A673 (cell line): ENCODE data around the gene MIA2. TPM values are rescaled to one million over a fixed set of nuclear protein-coding genes. Genes with fewer than 3 reads are reported as not detected.

Experiments used
- BruUV-seq: library from RNA; stranded (reverse); fragments of 400-500 nt; replicated peaks from 2 replicates; lab custom pipeline; 2021; lab: Mats Ljungman, UMichigan
- CTCF ChIA-PET: fragments of 300-600 bp; sonication (Branson Sonifier 250); formaldehyde crosslinking; loops from one replicate; lab custom pipeline; 2022; ENCODE audit warnings: antibody characterized with exemption; lab: Charles Lee
- POLR2A ChIA-PET: fragments of 300-600 bp; sonication (Branson Sonifier 250); formaldehyde crosslinking; loops from one replicate; lab custom pipeline; 2022; ENCODE audit warnings: antibody characterized with exemption; ENCODE audit not compliant: low non-redundant PET; lab: Charles Lee
- DNase-seq: peaks from one replicate; pipeline ENCODE4 v3.0.0-alpha.2; 2015; ENCODE audit warnings: low spot score
- H3K27ac ChIP-seq: fragments of 200-600 bp; sonication (generic); 2 replicates; pipeline ENCODE4 v1.5.1; 2016; ENCODE audit warnings: mixed run types, low read depth, mild to moderate bottlenecking, mixed read lengths, antibody characterized with exemption, low read length; ENCODE audit not compliant: poor library complexity, severe bottlenecking
- H3K27me3 ChIP-seq: fragments of 200-600 bp; sonication (generic); replicated peaks from 2 replicates; pipeline ENCODE4 v1.6.1; 2017; ENCODE audit warnings: mixed run types, low read depth, mild to moderate bottlenecking, mixed read lengths, antibody characterized with exemption, low read length; ENCODE audit not compliant: insufficient read depth, poor library complexity
- H3K36me3 ChIP-seq: fragments of 200-600 bp; sonication (generic); 2 replicates; pipeline ENCODE4 v1.6.1; 2016; ENCODE audit warnings: mixed run types, mild to moderate bottlenecking, mixed read lengths, antibody characterized with exemption, low read length; ENCODE audit not compliant: insufficient read depth, poor library complexity, severe bottlenecking
- H3K4me1 ChIP-seq: fragments of 200-600 bp; sonication (generic); 2 replicates; pipeline ENCODE4 v1.6.1; 2017; ENCODE audit warnings: mixed run types, mild to moderate bottlenecking, mixed read lengths, antibody characterized with exemption, low read length; ENCODE audit not compliant: insufficient read depth, poor library complexity, severe bottlenecking
- H3K4me3 ChIP-seq: fragments of 200-600 bp; sonication (generic); 2 replicates; pipeline ENCODE4 v1.5.1; 2016; ENCODE audit warnings: low read depth, mixed run types, mild to moderate bottlenecking, mixed read lengths, low read length; ENCODE audit not compliant: poor library complexity, severe bottlenecking
- H3K9me3 ChIP-seq: fragments of 200-600 bp; sonication (generic); 2 replicates; pipeline ENCODE4 v1.6.1; 2016; ENCODE audit warnings: mixed run types, low read depth, mild to moderate bottlenecking, mixed read lengths, antibody characterized with exemption, low read length; ENCODE audit not compliant: poor library complexity, severe bottlenecking
- CTCF ChIP-seq: fragments of 300-800, 200-600 bp; sonication (generic); conservative IDR thresholded peaks from 2 replicates; pipeline ENCODE4 v1.5.1; 2017; ENCODE audit warnings: low read depth, mild to moderate bottlenecking, antibody characterized with exemption, low read length, moderate library complexity, mixed read lengths
- EZH2 ChIP-seq: fragments of 200-600 bp; sonication (generic); IDR thresholded peaks from 2 replicates; pipeline ENCODE4 v1.6.1; 2017; ENCODE audit warnings: borderline replicate concordance, low read depth, mild to moderate bottlenecking, mixed read lengths, antibody characterized with exemption, low read length; ENCODE audit not compliant: poor library complexity, severe bottlenecking
- intact Hi-C: fragments of 100-400 bp; cut with micrococcal nuclease; formaldehyde crosslinking; loops from one replicate; pipeline ENCODE4 v1.10.0; 2022; ENCODE audit not compliant: unreplicated experiment
- total RNA-seq: library from RNA; stranded (reverse); gene quantifications from 2 replicates; pipeline ENCODE4 v1.2.3, GENCODE V29; 2021

MIA2 gene
- total RNA-seq, 1 experiment from 2014 or later: 16.7 TPM

- Histone ChIP-seq H3K4me1 (no peaks in the 10 kb centered on the region), H3K27me3 (no peaks in the 10 kb centered on the region), H3K36me3 (peaks cover 13% of the 10 kb centered on the region), H3K27ac (no peak overlapping the region), H3K4me3 (no peak overlapping the region), H3K9me3 (no peaks in the 10 kb centered on the region)
- TF ChIP-seq CTCF (no peak), EZH2 (no peak)
- ChIA-PET CTCF (no interaction called here), POLR2A (no interaction called here)
- intact Hi-C loops: no loop called here
- DNase-seq: no peak
- BruUV-seq: no TSS peak
Measured at GRCh38 chr14:39398382-39398781, 164.7 kb downstream of the MIA2 start.

GRCh38 chr14:39406560-39406959, 172.8 kb downstream of the MIA2 start:
- BruUV-seq: no TSS peak
- CTCF ChIA-PET: no interaction called here

GRCh38 chr14:39416072-39416471, 182.4 kb downstream of the MIA2 start:
- Histone ChIP-seq H3K4me3 (no peak overlapping the region), H3K9me3 (peaks cover 4% of the 10 kb centered on the region), H3K36me3 (no peaks in the 10 kb centered on the region), H3K4me1 (no peaks in the 10 kb centered on the region), H3K27ac (no peak overlapping the region), H3K27me3 (no peaks in the 10 kb centered on the region)
- ChIA-PET CTCF (no interaction called here), POLR2A (no interaction called here)
- no TSS peak for BruUV-seq
- TF ChIP-seq EZH2: no peak
- TF ChIP-seq CTCF: no peak
- DNase-seq: no peak
- intact Hi-C loops: no loop called here

More at GRCh38 chr14:39406560-39406959, 172.8 kb downstream of the MIA2 start:
- H3K4me1 ChIP-seq: no peaks in the 10 kb centered on the region
- POLR2A ChIA-PET: no interaction called here
- intact Hi-C loops: no loop called here
- H3K4me3 ChIP-seq: no peak overlapping the region
- TF ChIP-seq EZH2: no peak
- TF ChIP-seq CTCF: no peak
- H3K27me3 ChIP-seq: no peaks in the 10 kb centered on the region
- DNase-seq: no peak
- H3K36me3 ChIP-seq: no peaks in the 10 kb centered on the region
- H3K27ac ChIP-seq: no peak overlapping the region
- no peaks in the 10 kb centered on the region for H3K9me3 ChIP-seq
